PC-9 (cell line): ENCODE data around the gene RIPOR3. TPM values are rescaled to one million over a fixed set of nuclear protein-coding genes. Genes with fewer than 3 reads are reported as not detected.
A peak's percentile ranks its signal among the peaks of the same experiment; 100 is the strongest.

Experiments
- BruUV-seq: library from RNA; stranded (reverse); fragments of 400-500 nt; replicated peaks from 2 replicates; lab custom pipeline; 2021; lab: Mats Ljungman, UMichigan
- CTCF ChIA-PET: fragments of 300-600 bp; sonication (Branson Sonifier 250); formaldehyde crosslinking; loops from one replicate; lab custom pipeline; 2022; ENCODE audit warnings: antibody characterized with exemption; lab: Charles Lee
- POLR2A ChIA-PET: fragments of 300-600 bp; sonication (Branson Sonifier 250); formaldehyde crosslinking; loops from one replicate; lab custom pipeline; 2022; ENCODE audit warnings: antibody characterized with exemption; ENCODE audit not compliant: unreplicated experiment; lab: Charles Lee
- DNase-seq, 2 experiments: peaks; one replicate each; pipeline versions ENCODE4 v3.0.0 to v3.0.0-alpha.2; 2015 to 2022; ENCODE audit warnings: mixed read lengths in 1 of 2
- H2AFZ ChIP-seq: fragments of 200-600 bp; sonication (generic); 2 replicates; pipeline ENCODE4 v1.8.1; 2017; ENCODE audit warnings: antibody characterized with exemption
- H3F3A ChIP-seq: fragments of 200-600 bp; sonication (generic); 2 replicates; pipeline ENCODE4 v1.8.1; 2017; ENCODE audit warnings: antibody characterized with exemption, mild to moderate bottlenecking, low read depth; ENCODE audit not compliant: insufficient read depth
- H3K27ac ChIP-seq: fragments of 200-600 bp; sonication (generic); 2 replicates; pipeline ENCODE4 v1.6.1; 2016; ENCODE audit warnings: mixed run types
- H3K27me3 ChIP-seq: fragments of 200-600 bp; sonication (generic); 2 replicates; pipeline ENCODE4 v1.6.1; 2016; ENCODE audit warnings: low read depth, mixed run types; ENCODE audit not compliant: insufficient read depth
- H3K36me3 ChIP-seq: fragments of 200-600 bp; sonication (generic); 2 replicates; pipeline ENCODE4 v1.6.1; 2016; ENCODE audit warnings: low read depth, mixed run types
- H3K4me1 ChIP-seq: fragments of 200-600 bp; sonication (generic); replicated peaks from 2 replicates; pipeline ENCODE4 v1.6.1; 2016; ENCODE audit warnings: mixed run types; ENCODE audit not compliant: insufficient read depth
- H3K4me2 ChIP-seq: fragments of 200-600 bp; sonication (generic); 2 replicates; pipeline ENCODE4 v1.6.1; 2017; ENCODE audit warnings: mixed run types
- H3K4me3 ChIP-seq: fragments of 200-600 bp; sonication (generic); 2 replicates; pipeline ENCODE4 v1.6.1; 2016; ENCODE audit warnings: mixed run types
- H3K79me2 ChIP-seq: fragments of 200-600 bp; sonication (generic); 2 replicates; pipeline ENCODE4 v1.6.1; 2017; ENCODE audit warnings: low read depth, mixed run types
- H3K9me2 ChIP-seq: fragments of 200-600 bp; sonication (generic); 2 replicates; pipeline ENCODE4 v1.8.1; 2017; ENCODE audit warnings: mild to moderate bottlenecking; ENCODE audit not compliant: insufficient read depth
- H3K9me3 ChIP-seq: fragments of 200-600 bp; sonication (generic); 2 replicates; pipeline ENCODE4 v1.8.1; 2016; ENCODE audit warnings: low read depth; ENCODE audit not compliant: insufficient read depth
- H4K20me1 ChIP-seq: fragments of 200-600 bp; sonication (generic); 2 replicates; pipeline ENCODE4 v1.8.1; 2017; ENCODE audit not compliant: insufficient read depth
- CTCF ChIP-seq: fragments of 200-600 bp; sonication (generic); conservative IDR thresholded peaks from 2 replicates; pipeline ENCODE4 v1.6.1; 2017; ENCODE audit warnings: mixed run types, antibody characterized with exemption, mild to moderate bottlenecking, moderate library complexity
- EZH2 ChIP-seq: fragments of 200-600 bp; sonication (generic); IDR thresholded peaks from 2 replicates; pipeline ENCODE4 v1.8.0; 2017; ENCODE audit warnings: antibody characterized with exemption, low read depth
- intact Hi-C: fragments of 100-400 bp; cut with micrococcal nuclease; formaldehyde crosslinking; loops from one replicate; pipeline ENCODE4 v1.10.0; 2022; ENCODE audit not compliant: unreplicated experiment
- total RNA-seq: library from RNA; stranded (reverse); gene quantifications from 2 replicates; pipeline ENCODE4 v1.2.3, GENCODE V29; 2021

Gene RIPOR3
- total RNA-seq, 1 experiment from 2014 or later, result 6.3 TPM

- intact Hi-C loops, result loop anchor here (1.0 kb wide), 1 partner anchor 29 kb away; no protein-coding TSS in a partner anchor
These were observed 40.8 kb upstream of the RIPOR3 start for GRCh38 chr20:50731930-50732690.

GRCh38 chr20:50731055-50731929 lies 40.0 kb upstream of the RIPOR3 start, which contains the start of gene PARD6B:
PARD6B (plus strand) TSS chr20:50731580; CDS start chr20:50731787, 207 bp downstream.
- Histone ChIP-seq H3K4me1 (peaks cover 71% of the 10 kb centered on the region), H4K20me1 (peaks cover 20% of the 10 kb centered on the region), H3K9me2 (no peaks in the 10 kb centered on the region), H3K79me2 (peaks cover 50% of the 10 kb centered on the region), H3K27ac (peak within 1 kb of the TSS; percentile 91), H3K36me3 (peaks cover 28% of the 10 kb centered on the region), H2AFZ (peak within 1 kb of the TSS; percentile 75), H3K4me2 (peak within 1 kb of the TSS; percentile 92), H3F3A (peaks cover 73% of the 10 kb centered on the region), H3K27me3 (no peaks in the 10 kb centered on the region), H3K4me3 (peak within 1 kb of the TSS; percentile 85), H3K9me3 (no peaks in the 10 kb centered on the region)
- intact Hi-C loops, result loop anchor here (1.0 kb wide), 1 partner anchor 30 kb away; no protein-coding TSS in a partner anchor
- ChIA-PET CTCF (interaction anchor here (0.7 to 0.9 kb wide), 2 partner anchors 18 to 552 kb away, joined by 3 to 4 read pairs; no protein-coding TSS in a partner anchor), POLR2A (interaction anchor here (0.5 to 1.2 kb wide), 10 partner anchors 13 to 143 kb away, joined by 3 to 16 read pairs (median 6); no protein-coding TSS in a partner anchor)
- BruUV-seq, result no TSS peak
- TF ChIP-seq EZH2 (no peak), CTCF (no peak)
- DNase-seq, result peak; percentile 96 to 100

More at GRCh38 chr20:50731930-50732690, 40.8 kb upstream of the RIPOR3 start:
- Histone ChIP-seq H3K9me3 (no peaks in the 10 kb centered on the region), H3K4me1 (peaks cover 71% of the 10 kb centered on the region), H3F3A (peaks cover 71% of the 10 kb centered on the region), H3K4me2 (peak overlapping the region; percentile 89), H3K36me3 (peaks cover 36% of the 10 kb centered on the region), H3K27me3 (no peaks in the 10 kb centered on the region), H3K4me3 (peak overlapping the region; percentile 85), H3K27ac (peak overlapping the region; percentile 89), H4K20me1 (peaks cover 28% of the 10 kb centered on the region), H3K9me2 (no peaks in the 10 kb centered on the region), H3K79me2 (peaks cover 58% of the 10 kb centered on the region), H2AFZ (peak overlapping the region; percentile 46; the same call in 1 of the 2 replicates)
- ChIA-PET CTCF (interaction anchor here (0.9 kb wide), 1 partner anchor 17 kb away, joined by 3 read pairs; no protein-coding TSS in a partner anchor), POLR2A (interaction anchor here (0.6 to 1.2 kb wide), 7 partner anchors 12 to 136 kb away, joined by 3 to 16 read pairs (median 7); no protein-coding TSS in a partner anchor)
- BruUV-seq, result no TSS peak
- 0 out of 2 replicates have a peak, but pooled peaks have one; percentile 12 for TF ChIP-seq CTCF
- no peak for TF ChIP-seq EZH2
- DNase-seq, result no peak

GRCh38 chr20:50730765-50731054 lies 39.4 kb upstream of the RIPOR3 start:
- H3K4me3 ChIP-seq, result peak overlapping the region; percentile 62
- peak overlapping the region; percentile 92 for H3K4me2 ChIP-seq
- TF ChIP-seq EZH2 (no peak), CTCF (no peak)
- no peaks in the 10 kb centered on the region for H3K9me2 ChIP-seq
- BruUV-seq, result no TSS peak
- peak overlapping the region; percentile 75 for H2AFZ ChIP-seq
- H3K4me1 ChIP-seq, result peaks cover 71% of the 10 kb centered on the region
- H4K20me1 ChIP-seq, result peaks cover 19% of the 10 kb centered on the region; the same call in 1 of the 2 replicates
- H3K27me3 ChIP-seq, result no peaks in the 10 kb centered on the region
- H3K9me3 ChIP-seq, result no peaks in the 10 kb centered on the region
- peaks cover 44% of the 10 kb centered on the region for H3K79me2 ChIP-seq
- H3K36me3 ChIP-seq, result peaks cover 25% of the 10 kb centered on the region
- H3F3A ChIP-seq, result peaks cover 68% of the 10 kb centered on the region
- ChIA-PET CTCF (interaction anchor here (0.7 to 1.0 kb wide), 2 partner anchors 52 to 552 kb away, joined by 4 to 9 read pairs; no protein-coding TSS in a partner anchor), POLR2A (interaction anchor here (0.6 to 1.1 kb wide), 4 partner anchors 20 to 478 kb away, joined by 4 to 8 read pairs (median 6); no protein-coding TSS in a partner anchor)
- intact Hi-C loops, result loop anchor here (1.0 kb wide), 2 partner anchors 31 to 104 kb away; no protein-coding TSS in a partner anchor
- peak overlapping the region; percentile 91 for H3K27ac ChIP-seq
- no peak for DNase-seq
